Nephron (organoid): Measurements from ENCODE around the gene IFT88.

Experiments used
- H3K27ac Mint-ChIP-seq, 3 experiments: 2 replicates each; pipeline ENCODE4 v1.8.0; 2020; ENCODE audit warnings: mixed read lengths in 3 of 3, mild to moderate bottlenecking in 2 of 3, moderate library complexity in 1 of 3
- H3K27me3 Mint-ChIP-seq: 2 replicates; pipeline ENCODE4 v1.8.0; 2021; ENCODE audit warnings: low read depth, mild to moderate bottlenecking, moderate library complexity, mixed read lengths
- H3K36me3 Mint-ChIP-seq: 2 replicates; pipeline ENCODE4 v1.8.0; 2020; ENCODE audit warnings: low read depth, mixed read lengths
- H3K4me1 Mint-ChIP-seq: 2 replicates; pipeline ENCODE4 v1.8.0; 2020; ENCODE audit warnings: mixed read lengths
- H3K4me3 Mint-ChIP-seq, 3 experiments: 2 replicates each; pipeline ENCODE4 v1.8.0; 2020; ENCODE audit warnings: mild to moderate bottlenecking in 3 of 3, mixed read lengths in 3 of 3, moderate library complexity in 2 of 3
- H3K9me3 Mint-ChIP-seq: 2 replicates; pipeline ENCODE4 v1.8.0; 2020; ENCODE audit warnings: mixed read lengths
- TF ChIP-seq, protein P1 (sequence below), 3 experiments: fragments of 200-600 bp; sonication (generic); IDR thresholded peaks; one replicate each; pipeline ENCODE4 v1.5.0; 2021; ENCODE audit warnings: antibody characterized with exemption in 3 of 3; ENCODE audit not compliant: unreplicated experiment in 3 of 3

Gene IFT88

DNA sequence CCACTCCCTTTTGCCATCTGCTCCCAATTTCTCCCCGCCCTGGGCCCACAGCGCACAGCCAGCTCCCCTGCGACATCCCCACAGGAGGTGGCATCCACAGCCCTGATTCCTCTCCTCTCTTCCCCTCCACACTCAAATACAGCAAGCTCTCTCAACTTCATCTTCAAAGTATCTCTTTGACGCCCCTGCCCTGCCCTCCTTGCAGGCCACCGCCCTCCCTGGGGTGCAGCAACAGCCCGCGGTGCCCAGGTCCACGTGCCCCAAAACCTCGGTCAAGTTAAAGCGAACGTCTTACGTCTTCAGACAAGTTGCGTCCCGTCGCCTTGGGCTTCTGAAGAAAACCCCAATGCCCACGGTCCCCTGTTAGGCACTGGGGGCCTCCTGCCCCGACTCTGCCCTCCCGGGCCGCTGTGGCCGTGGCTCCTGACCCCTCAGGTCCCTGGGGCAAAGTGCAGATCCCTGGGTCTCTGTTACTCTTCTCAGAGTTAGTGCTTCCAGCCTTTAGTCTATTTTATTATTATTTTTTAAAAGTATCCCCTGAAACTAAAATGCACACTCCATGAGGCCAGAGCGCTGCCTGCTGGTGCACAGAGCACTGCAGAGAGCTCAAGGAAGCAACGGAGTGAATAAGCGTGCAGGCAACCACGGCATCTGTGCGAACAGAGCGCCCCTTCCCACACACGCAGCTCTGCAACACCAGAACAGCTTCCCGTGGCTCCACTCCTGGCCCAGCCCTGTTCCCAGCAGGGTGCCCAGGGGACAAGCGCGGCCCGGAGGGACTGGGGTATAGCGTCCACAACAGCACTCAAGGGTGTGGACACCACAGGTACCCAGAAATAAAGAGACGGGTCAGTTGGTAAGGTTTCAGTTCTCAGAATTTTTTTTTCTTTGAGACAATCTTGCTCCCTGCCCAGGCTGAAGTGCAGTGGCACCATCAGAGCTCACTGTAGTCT, 163.0 kb downstream of the IFT88 start:
- Mint-ChIP-seq H3K36me3 (peaks cover 30% of the 10 kb centered on the region), H3K27me3 (no peaks in the 10 kb centered on the region), H3K9me3 (peaks cover 2% of the 10 kb centered on the region), H3K4me3 (no peak overlapping the region), H3K27ac (peak overlapping the region in 2 of 3 experiments; percentile 18 to 35), H3K4me1 (peaks cover 25% of the 10 kb centered on the region)
- TF ChIP-seq, protein P1, sequence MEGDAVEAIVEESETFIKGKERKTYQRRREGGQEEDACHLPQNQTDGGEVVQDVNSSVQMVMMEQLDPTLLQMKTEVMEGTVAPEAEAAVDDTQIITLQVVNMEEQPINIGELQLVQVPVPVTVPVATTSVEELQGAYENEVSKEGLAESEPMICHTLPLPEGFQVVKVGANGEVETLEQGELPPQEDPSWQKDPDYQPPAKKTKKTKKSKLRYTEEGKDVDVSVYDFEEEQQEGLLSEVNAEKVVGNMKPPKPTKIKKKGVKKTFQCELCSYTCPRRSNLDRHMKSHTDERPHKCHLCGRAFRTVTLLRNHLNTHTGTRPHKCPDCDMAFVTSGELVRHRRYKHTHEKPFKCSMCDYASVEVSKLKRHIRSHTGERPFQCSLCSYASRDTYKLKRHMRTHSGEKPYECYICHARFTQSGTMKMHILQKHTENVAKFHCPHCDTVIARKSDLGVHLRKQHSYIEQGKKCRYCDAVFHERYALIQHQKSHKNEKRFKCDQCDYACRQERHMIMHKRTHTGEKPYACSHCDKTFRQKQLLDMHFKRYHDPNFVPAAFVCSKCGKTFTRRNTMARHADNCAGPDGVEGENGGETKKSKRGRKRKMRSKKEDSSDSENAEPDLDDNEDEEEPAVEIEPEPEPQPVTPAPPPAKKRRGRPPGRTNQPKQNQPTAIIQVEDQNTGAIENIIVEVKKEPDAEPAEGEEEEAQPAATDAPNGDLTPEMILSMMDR (IDR thresholded peaks at IDR 0.05; ENCODE audit: unreplicated experiment in 3 of 3): no peak

DNA sequence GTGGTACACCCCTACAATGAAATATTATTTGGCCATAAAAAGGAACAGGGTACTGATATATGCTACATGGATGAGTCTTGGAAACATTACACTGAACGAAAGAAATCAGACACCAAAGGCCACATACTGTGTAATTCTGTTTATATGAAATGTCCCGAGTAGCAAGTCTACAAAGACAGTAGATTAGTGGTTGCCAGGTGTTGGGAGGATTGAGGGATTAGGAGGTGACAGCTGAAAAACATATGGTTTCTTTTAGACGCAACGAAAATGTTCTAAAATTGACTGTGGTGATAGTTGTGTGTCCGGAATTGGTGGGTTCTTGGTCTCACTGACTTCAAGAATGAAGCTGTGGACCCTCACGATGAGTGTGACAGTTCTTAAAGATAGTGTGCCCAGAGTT, 171.7 kb downstream of the IFT88 start:
- H3K36me3 Mint-ChIP-seq: peaks cover 44% of the 10 kb centered on the region
- H3K4me1 Mint-ChIP-seq: peaks cover 5% of the 10 kb centered on the region
- H3K9me3 Mint-ChIP-seq: peaks cover 24% of the 10 kb centered on the region
- no peak overlapping the region for H3K4me3 Mint-ChIP-seq
- TF ChIP-seq, protein P1 (IDR thresholded peaks at IDR 0.05; ENCODE audit: unreplicated experiment in 3 of 3): no peak
- H3K27me3 Mint-ChIP-seq: no peaks in the 10 kb centered on the region
- H3K27ac Mint-ChIP-seq: peak overlapping the region in 1 of 3 experiments; percentile 20

- Mint-ChIP-seq H3K4me1 (peaks cover 5% of the 10 kb centered on the region), H3K27ac (no peak overlapping the region)
- TF ChIP-seq, protein P1 (IDR thresholded peaks at IDR 0.05; ENCODE audit: unreplicated experiment in 3 of 3): no peak
These were observed 173.1 kb downstream of the IFT88 start for GRCh38 chr13:20740021-20740420.

More at GRCh38 chr13:20740021-20740420, 173.1 kb downstream of the IFT88 start:
- no peak overlapping the region for H3K4me3 Mint-ChIP-seq
- H3K36me3 Mint-ChIP-seq: peaks cover 34% of the 10 kb centered on the region
- no peaks in the 10 kb centered on the region for H3K27me3 Mint-ChIP-seq
- H3K9me3 Mint-ChIP-seq: peaks cover 27% of the 10 kb centered on the region
